NCI-H2029 treated with DMSO at 0.1 percent for 48 hours (cell line): ENCODE measurements around the gene RNU2-63P.
"Not testable (repeated sequence)": the region's sequence is repeated elsewhere in the genome, so short reads cannot be mapped to it uniquely, and the experiment has no call there.

ENCODE experiments used
- DNase-seq: peaks from one replicate; lab custom pipeline; 2025; lab: John Stamatoyannopoulos, UW

RNU2-63P gene

DNA sequence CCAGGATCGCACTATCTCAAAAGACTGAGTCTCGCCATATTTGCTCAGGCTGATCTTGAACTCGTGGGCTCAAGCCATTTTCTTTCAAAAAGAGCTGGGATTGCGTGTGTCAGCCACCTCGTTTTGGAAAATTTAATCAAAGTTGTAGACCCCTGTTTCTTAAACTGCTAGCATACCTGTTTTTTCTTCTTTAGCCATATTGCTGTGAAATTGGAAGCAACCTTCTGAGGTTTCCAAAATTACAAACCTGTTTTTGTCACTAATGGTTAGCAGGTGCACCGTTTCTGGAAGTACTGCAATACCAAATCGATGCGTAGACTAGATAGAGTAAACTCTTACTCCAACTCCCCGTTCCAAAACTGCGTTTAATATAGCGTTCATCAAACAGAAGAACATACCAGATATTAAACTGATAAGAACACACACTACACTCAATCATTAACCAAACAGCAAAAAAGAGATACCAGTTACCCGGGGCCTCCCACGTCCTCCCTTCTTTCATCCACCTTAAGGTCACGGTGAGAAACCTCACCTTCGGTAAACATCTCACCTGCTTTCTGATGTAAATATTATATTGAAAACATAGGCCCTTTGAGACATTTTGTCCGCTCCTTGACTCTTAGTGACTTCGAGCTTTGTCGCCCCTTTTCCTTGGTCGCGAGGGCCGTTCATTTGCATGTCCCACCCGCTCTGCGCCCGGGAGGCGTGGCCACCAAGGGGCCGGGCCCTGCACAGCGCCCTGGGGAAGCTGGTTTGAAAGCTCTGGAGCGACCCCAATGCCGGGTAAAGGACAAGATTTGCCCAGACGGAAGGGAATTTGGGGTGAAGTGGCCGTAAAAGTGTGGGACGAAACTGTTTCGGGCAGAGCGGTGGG is at the start of gene RNU2-63P:
Gene RNU2-63P (minus strand): TSS at position 462 of the 874 bp plus-strand sequence.
- DNase-seq = peak; percentile 55

- no peak for DNase-seq
Measured at GRCh38 chr2:88061295-88061694, 44.9 kb upstream of the RNU2-63P start.

DNA sequence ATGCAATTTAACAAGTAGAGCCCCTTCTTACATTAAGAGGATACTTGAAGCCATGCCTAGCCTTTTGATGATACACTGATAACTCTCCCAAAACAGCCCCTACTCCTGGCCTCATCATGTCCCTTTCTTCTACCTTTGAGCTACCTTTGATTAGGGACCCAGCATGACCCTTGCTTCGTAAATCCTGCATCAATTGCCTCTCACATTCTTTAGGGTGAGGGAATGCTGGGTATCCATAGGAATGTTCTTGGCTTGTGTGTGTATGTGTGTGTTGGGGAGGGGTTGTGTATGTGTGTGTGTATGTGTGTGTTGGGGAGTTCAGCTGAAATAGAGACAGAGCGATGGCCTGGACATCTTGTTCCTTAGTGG is 44.5 kb upstream of the RNU2-63P start:
- DNase-seq = no peak

GRCh38 chr2:88059979-88060906 is 43.9 kb upstream of the RNU2-63P start:
- peak; percentile 43 for DNase-seq

GRCh38 chr2:88058191-88058590 is 41.8 kb upstream of the RNU2-63P start:
- no peak for DNase-seq

DNA sequence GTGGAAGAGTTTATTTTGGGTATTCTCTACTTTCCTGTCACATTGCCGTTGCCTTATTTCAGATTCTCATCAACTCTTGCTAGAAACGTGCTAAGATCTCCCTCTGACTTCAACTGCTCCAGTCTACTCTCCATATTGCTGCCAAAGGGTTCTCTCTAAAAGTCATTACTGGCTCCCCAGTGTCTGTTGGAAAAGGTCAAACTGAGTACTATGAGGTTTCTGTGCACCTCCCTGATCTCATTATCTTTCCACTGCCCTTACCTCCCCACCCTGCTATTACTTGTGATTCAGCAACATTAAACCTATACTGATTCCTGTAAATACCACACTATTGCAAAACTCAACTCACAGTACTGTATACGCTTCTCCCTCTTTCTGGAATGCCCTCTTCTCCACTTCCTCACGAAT is 41.1 kb upstream of the RNU2-63P start:
- DNase-seq = no peak

DNA sequence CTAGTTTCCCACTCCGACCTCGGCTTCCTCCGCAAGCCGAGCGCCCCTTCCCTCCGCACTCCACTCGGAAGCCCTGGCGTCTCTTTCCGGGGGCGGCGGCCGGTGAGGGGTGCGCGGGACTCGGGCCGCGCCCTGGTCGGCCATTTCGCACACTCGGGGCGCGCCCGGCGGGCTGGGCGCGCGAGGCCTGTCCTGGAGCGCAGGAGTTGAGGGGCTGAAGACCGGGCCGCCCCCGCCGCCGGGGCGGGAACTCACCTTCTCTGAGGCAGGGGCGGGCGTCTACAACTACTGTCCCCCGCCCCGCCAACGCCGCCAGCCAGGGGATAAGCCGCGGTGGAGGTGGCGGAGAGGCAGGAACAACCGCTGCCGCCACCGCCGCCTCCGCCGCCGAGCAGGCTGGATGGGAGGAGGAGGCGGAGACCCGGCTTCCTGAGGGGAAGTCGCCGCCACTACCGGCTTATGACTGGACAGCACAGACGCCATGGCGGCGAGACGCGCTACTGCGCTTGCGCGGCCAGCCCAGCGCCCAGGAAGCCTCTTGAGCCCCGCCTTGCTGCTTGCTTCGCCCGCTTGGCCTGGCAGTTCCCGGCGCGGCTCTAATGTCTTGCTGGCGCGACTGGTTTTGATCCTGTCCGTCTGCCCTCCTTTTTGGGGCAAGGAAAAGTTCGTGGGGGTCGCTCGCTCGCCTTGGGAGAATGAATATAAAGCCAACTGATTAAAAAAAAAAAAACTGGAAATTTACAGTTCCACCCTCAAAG is 39.2 kb upstream of the RNU2-63P start, which contains the start of gene KRCC1:
Gene KRCC1 (minus strand): TSS at position 413 of the 758 bp plus-strand sequence. CDS start 27,220 bp downstream, outside the sequence.
- peak; percentile 52 for DNase-seq

DNA sequence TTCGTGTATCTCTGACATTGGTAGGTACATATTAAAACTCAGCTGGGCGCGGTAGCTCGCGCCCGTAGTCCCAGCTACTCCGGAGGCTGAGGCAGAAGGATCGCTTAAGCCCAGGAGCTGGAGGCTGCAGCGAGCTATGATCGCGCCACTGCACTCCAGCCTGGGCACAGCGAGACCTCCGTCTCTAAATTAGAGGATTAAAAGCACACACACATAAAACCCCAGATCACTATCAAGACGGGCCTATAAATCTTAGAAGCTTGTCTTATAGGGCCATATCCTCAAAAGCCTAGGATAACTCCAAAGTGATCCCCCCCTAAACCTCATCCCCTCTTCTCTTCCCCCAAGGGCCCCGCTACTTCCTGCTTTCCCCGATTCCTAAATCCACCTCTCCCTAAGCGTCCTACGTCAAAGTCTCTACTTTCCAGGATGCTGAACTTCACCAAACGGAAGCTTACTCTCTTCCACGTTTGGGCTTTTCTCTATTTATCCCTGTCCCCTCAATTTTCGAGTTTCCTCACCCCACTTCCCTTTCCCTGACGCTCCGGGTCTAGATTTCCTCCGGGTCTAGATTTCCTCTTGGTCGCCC is 38.5 kb upstream of the RNU2-63P start:
- no peak for DNase-seq

DNA sequence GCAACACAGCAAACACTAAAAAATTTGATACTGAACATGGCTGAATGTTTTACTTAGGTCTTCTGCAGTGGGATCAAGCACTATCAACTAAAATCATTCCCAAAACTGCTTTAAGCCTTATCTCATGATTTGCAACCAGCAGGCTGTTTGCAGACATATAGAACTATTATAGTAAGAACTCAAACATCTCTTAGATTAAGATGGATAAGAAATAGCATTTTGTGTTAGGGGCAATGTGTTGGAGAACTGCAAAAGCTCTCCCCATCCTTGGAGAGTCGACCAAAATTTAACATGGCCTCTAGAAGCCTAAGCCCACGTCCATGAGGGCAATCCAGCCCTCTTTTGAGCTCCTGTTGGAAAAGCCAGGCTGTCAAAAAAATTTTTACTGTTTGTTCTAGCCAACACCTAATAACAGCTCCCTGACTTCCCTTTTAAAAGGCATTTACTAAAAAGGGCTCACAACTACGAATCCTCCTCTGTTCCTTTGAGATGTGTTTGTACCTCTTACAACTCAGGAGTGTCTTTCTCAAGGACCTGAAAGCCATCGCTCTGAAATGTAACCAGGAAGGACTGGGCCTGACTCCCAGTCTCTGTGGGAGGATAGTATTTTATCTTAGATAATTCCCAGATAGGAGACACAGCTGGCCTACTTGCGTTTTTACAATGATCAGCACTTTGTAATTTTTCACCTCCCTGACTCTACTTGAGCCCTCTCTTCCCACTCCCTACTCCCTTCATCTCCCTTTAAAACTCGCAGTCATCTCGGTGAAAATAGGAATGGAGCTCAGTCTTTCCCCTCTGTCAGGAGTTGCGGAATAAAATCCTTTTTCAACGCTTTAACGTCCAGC is 37.8 kb upstream of the RNU2-63P start:
- no peak for DNase-seq

- DNase-seq = no peak
Measured at GRCh38 chr2:88053296-88053695, 36.9 kb upstream of the RNU2-63P start.

GRCh38 chr2:88051792-88052191 is 35.4 kb upstream of the RNU2-63P start:
- no peak for DNase-seq

GRCh38 chr2:88049622-88050021 is 33.3 kb upstream of the RNU2-63P start:
- no peak for DNase-seq

GRCh38 chr2:88048541-88048940 is 32.2 kb upstream of the RNU2-63P start:
- no peak for DNase-seq

DNA sequence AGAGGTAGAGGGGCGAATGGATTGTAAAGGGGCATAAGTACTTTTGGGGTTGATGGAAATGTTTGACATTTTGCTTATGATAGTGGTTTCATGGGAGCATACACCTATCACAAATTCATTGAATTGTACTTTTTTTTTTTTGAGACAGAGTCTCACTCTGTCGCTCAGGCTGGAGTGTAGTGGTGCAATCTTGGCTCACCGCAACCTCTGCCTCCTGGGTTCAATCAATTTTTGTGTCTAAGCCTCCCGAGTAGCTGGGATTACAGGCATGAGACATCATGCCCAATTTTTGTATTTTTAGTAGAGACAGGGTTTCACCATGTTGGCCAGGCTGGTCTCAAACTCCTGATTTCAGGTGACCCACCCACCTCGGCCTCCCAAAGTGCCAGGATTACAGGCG is 29.2 kb upstream of the RNU2-63P start:
- DNase-seq = not testable (repeated sequence)

DNA sequence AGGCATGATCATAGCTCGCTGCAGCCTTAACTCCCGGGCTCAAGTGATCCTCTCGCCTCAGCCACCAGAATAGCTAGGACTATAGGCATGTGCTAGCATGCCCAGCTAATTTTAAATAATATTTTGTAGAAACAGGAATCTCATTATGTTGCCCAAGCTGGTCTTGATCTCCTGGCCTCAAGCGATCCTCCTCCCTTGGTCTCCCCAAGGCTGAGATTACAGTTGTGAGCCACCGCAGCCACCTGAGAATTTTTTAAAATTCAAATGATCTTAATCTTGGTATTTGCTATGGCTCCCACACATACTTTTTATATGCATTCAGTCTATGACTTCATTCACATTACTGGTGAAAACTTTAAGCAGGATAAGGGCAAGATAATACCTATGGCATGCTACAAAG is 26.1 kb upstream of the RNU2-63P start:
- no peak for DNase-seq

- DNase-seq = no peak
Measured at GRCh38 chr2:88038263-88039105, 22.1 kb upstream of the RNU2-63P start.

DNA sequence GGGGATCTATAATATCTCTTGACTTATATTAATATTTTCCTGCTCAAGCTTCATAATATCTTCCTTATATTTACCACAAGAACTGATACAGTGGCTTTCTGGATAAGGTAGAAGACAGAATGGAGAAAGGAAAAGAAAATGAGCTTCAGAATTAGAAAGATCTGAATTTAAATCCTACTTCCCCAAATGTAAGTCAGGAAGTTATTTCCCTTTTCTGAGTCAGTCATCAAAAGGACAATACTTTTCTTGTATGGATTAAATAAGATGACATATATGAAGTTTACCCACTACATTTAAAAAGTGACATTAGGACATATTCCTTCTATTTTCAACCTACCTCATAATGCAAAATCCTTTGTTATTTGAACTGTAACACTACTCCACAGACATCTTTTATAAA is 20.3 kb upstream of the RNU2-63P start:
- DNase-seq = no peak

GRCh38 chr2:88036182-88036581 is 19.8 kb upstream of the RNU2-63P start:
- DNase-seq = no peak

DNA sequence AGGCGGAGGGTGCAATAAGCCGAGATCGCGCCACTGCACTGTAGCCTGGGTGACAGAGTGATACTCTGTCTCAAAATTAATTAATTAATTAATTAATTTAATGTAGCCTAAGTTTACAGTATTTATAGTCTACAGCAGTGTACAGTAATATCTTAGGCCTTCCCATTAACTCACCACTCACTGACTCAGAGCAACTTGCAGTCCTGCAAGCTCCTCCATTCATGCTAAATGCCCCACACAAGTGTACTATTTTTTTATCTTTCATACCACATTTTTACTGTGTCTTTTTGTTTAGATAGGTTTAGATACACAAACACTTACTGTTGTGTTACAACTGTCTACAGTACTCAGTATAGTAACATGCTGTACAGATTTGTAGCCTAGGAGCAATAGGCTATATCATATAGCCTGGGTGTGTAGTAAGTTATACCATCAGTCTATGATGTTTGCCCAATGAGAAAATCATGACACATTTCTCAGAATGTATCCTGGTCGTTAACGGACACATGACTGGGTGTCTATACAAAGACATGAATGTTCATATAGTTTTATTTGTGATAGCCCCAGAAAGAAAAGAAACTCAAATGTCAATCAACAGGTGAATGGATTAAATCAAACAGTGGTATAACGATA is 15.8 kb upstream of the RNU2-63P start:
- no peak for DNase-seq
